Measurements from ENCODE around the gene CD33.
A peak's percentile ranks its signal among the peaks of the same experiment; 100 is the strongest.

Gene CD33

DNA sequence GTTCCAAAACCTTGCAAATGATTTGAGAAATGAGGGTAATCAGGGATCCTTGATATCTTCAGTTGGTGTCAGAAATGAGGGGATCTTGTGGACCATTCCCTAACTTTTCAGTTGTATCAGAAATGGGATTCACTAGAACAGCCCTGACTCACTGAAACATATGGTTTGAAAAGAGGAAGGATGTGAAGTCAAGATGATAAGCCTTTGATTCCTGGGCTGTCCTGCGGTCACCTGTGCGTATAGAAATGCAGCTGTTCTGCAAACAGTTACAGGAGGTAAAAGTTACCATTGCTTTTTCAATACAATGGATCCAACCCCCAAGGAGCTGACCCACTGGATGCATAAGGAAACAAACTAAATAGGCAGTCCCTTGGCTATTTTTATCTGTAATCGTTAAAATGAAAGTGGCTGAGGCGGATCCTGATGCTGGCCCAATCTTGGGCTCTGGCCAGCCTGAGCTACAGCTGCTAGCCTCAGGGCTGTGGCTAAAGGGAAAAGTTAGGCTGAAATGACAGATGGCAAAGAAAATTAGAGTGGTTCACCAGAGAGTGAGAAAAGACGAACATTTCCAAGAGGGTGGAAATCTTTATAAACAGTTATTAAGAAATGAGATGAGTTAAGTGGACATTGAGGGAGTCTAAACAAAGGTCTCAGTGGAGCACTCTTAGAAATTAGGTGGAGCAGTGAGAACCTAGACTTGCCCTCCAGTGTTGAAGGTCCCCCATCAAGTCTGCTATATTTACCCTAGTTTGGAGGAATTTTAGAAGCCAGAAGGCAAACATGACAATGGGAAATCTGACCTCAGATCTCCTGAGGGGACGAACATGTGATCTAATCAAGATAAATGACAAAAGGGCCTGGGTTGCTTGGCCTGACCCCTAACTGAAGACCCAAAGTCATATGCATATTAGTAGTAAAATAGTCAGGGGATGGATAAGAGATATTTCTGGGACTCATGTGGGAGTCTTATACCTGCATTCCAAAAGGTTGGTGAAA, 33.6 kb downstream of the CD33 start:
- DNase-seq (ENCODE audit: low read depth in 3 of 3) = no peak

DNA sequence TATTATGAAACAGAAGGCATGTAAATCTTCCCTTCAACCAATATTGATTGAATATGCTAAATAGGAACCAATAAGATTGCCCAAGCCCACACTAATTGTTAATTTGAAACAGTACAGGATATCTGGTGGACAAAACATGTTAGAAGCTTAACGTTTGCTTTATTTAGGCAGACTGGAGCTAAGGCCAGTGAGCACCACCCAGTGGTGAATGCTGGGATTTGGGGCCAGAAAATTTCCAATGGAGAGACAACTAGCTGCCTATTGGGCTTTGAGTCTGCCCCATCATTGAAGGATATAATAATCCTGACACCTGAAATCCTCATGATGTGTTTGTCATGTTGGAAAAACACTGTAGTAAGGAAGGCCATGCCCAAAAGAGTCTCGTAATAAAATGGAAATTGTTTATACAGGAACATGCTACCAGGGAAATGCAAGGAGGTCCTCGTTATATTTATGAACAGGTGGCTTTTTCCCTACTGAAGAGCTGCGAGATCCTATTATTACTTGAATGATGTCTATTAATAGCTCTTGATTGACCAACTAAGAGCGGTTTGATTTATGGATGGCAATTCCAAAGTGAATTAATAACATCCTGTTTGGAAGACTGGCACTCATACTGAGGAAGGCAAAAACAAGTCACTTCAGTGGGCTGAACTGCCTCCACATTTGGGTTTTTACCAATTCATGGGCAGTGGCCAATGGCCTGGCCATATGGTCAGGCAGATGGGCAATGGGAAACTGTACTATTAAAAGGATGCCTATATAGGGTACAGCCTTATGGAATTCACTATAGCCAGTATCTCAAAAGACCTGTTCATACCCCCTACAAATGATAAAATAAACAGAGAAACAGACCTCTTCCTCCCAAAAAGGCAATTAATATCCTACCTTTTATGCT, 34.7 kb downstream of the CD33 start:
- DNase-seq (ENCODE audit: low read depth in 3 of 3) = peak in 2 of 3 experiments; percentile 4 to 8

DNA sequence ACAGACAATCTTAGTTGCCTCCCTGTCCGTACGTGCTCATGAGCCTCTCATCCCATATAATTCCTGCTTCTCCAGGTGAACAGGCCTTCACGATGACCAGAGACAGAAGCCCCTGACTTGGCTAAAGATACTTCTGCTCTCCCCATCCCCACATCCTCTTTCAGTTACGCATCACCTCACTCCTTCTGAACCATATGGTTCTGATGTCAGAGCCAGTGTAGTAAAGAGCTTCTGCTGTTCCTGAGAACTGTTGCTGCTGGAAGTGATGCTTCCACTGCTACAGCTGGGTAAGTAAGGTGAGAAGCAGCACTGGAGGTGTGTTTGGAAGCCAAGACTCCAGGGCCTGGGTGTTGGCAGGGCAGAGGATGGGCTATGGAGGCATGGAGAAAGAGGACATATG, 38.9 kb downstream of the CD33 start:
- DNase-seq (ENCODE audit: low read depth in 3 of 3) = no peak

DNA sequence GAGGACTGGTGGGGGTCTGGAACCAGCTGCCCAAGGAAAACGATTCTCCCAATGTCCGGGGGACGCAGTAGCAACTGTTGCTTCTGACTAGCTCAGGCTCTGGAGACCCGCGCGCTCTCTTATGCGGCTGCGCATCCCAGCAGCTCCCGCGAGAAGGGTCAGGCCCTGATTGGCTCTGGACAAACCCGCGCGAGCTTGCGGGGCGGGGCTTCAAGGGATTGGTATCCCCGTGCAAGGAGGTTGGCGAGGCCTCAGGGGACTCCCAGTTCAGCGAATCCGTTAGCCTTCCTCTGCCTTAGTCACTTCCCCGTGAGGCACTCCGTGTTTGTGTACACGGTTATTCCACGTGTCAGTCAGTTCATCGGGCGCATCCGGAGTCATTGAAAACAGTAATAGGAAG, 46.2 kb downstream of the CD33 start:
- DNase-seq (ENCODE audit: low read depth in 3 of 3) = no peak

DNA sequence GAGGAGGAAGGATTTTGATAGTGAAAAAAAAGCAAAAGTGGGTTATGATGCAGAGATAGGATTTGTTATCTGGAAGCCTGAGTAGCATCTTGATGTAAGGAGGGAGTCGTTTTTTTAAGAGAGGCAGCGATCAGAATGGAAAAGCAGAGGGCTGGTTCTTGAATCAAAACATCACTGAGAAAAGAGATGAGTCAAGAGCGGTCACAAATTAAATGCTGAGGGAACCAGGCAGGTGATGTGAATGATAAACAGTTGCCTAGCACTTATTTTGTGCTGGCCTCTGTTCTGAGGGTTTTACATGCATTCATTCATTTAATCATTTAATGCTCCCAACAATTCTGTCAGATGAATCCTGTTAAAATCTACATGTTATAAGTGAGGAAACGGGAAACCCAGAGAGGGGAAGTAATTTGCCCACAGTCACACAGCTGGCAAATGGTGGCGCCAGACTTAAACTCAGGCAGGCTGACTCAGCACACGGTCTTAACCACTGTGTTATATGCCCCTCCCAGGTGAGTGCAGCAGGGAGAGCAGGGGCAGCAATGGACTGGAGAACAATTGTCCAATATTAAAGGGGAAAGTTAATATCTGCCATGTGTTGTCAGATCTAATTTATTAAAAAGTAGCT, 47.4 kb downstream of the CD33 start:
- no peak for DNase-seq (ENCODE audit: low read depth in 3 of 3)

DNA sequence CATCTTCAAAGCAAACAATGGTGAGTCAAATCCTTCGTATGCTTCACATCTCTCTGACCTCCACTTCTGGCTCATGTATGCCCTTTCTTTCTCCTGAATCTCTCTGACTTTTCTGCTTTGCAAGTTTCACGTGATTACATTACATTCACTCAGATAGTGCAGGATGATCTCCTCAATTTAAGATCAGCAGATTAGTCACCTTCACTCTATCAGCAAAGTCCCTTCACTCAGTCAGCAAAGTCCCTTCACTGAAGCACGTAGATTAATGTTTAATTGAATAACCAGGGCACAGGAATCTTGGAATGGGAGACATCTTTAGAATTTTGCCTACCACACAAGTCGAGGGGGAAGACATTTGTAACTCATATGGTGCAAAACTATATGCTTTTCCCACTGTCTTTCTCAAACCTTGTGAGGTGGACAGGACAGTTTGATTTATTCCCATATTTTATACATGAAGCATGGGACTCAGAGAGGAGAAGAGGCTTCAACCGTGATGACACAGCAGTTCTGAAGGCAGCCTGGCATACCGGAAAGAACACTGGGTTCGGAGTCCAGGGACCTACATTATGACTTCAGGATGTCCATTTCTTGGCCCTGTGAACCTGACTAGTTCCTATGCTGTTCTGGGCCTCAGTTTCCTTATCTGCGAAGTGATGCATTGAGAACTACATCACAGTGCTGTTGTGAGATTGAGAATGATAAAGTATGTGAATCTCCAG, 49.3 kb downstream of the CD33 start:
- DNase-seq (ENCODE audit: low read depth in 3 of 3) = no peak

DNA sequence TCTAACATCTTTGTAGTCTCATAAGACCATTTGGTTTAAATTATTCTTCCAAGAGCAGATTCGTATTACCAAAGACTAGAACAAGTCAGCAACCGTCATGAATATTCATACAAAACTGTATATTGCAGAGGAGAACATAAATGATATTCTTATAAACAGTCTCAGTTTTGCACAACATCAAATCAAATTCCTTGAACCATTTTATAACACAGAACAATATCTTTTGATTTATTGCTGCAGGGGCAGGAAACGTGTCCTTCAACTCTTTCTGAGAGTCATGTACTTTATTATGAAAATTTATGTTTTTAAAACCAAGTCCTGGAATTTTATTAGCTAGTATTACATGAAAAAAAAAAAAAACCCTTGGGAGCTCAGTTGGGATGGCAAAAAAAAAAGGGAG, 52.2 kb downstream of the CD33 start:
- no peak for DNase-seq (ENCODE audit: low read depth in 3 of 3)

DNA sequence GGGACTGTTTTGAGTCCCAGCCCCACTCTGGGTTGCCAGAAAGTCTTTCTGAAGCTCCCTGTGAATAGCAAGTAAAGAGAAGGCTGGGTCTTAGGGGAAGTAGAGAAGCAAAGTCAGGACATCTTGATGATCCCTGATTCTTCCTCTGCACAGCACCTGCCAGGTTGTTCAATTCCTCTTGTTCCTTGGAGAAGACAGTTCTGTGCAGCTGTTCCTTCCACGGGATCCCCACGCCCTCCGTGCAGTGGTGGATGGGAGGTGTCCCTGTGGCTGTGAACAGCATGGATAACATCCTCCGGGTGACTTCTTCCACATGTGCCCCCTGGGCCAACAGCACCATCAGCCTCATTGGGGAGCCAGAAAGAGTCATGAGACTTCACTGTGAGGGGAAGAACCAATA, 57.5 kb downstream of the CD33 start:
- DNase-seq (ENCODE audit: low read depth in 3 of 3) = no peak

DNA sequence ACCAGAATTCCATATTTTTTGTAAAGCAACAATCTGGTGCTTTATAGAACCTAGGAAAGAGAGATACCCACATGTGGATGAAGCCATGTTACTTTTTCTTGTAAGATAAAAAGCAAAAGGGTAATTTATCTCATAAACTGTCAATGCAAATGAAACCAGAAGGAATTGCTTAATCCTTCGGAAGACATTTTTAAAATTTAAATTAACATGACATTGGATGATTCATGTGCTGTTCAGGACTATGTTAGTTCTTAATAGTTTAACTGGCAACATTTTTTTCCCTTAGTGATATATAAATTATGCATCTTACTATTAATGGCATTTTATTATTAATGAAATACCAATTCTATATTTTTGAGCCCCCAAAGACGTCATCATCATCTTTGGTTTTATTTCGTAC, 60.8 kb downstream of the CD33 start:
- DNase-seq (ENCODE audit: low read depth in 3 of 3) = no peak

Data from stimulated activated CD4-positive, alpha-beta T cell treated with anti-CD3 and anti-CD28 coated beads, TNF-alpha, amount 100 ng/mL, for 4 hours (primary cell).